Panc1 (cell line): ENCODE data around the gene C1RL.

Experiments used
- CTCF ChIP-seq: fragments of 450-650 bp; IDR thresholded peaks from 2 replicates; pipeline ENCODE4 v1.5.1; 2017; ENCODE audit warnings: mild to moderate bottlenecking
- POLR2AphosphoS5 ChIP-seq: IDR thresholded peaks from 2 replicates; pipeline ENCODE4 v1.6.1; 2012; ENCODE audit warnings: mild to moderate bottlenecking, low read depth, low read length, moderate library complexity

GRCh38 chr12:7154901-7155470 is 46.0 kb upstream of the C1RL start:
- TF ChIP-seq POLR2AphosphoS5 (no peak), CTCF (no peak)
